ENCODE data around the gene CLASP1.

The CLASP1 gene

GRCh38 chr2:121409966-121410365 is 239.3 kb downstream of the CLASP1 start:
- H3K9me3 Mint-ChIP-seq = no peaks in the 10 kb centered on the region
- H3K27ac Mint-ChIP-seq = no peak overlapping the region

DNA sequence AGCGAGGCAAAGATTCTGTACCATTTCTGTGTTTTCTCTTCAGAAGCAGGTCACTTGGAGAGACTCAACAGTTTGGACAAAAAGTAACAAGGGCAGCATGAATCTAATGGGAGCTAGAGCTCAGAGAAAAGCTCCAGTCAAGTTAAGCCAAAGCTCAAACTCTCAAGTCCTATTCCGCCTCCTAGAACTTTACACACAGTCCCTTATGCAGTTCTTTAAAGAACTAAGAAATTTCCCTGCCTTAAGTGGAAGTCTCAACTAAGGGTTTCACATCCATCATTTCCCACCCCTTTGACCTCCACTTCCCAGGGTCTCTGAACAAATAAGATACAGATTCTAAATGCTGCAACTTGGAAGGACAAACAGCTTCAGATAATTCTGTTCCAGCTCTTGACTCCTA is 239.9 kb downstream of the CLASP1 start:
- H3K4me3 Mint-ChIP-seq = no peak overlapping the region
- DNase-seq (no peak), ATAC-seq (replicated peaks) (no peak)
- H3K4me1 Mint-ChIP-seq = peaks cover 0 to 1% of the 10 kb centered on the region in 2 donors
- H3K27ac Mint-ChIP-seq = peak overlapping the region; percentile 6
- H3K9me3 Mint-ChIP-seq = no peaks in the 10 kb centered on the region
- H3K27me3 Mint-ChIP-seq = no peaks in the 10 kb centered on the region
- peaks cover 16 to 51% of the 10 kb centered on the region in 2 donors for H3K36me3 Mint-ChIP-seq

More at GRCh38 chr2:121409966-121410365, 239.3 kb downstream of the CLASP1 start:
- Mint-ChIP-seq H3K27me3 (no peaks in the 10 kb centered on the region), H3K4me3 (no peak overlapping the region), H3K36me3 (peaks cover 15 to 53% of the 10 kb centered on the region in 2 donors), H3K4me1 (peaks cover 0 to 1% of the 10 kb centered on the region in 2 donors)
- ATAC-seq (replicated peaks) = no peak
- no peak for DNase-seq

GRCh38 chr2:121408641-121409040 is 240.6 kb downstream of the CLASP1 start:
- H3K27ac Mint-ChIP-seq = no peak overlapping the region
- peaks cover 17 to 49% of the 10 kb centered on the region in 2 donors for H3K36me3 Mint-ChIP-seq
- H3K4me3 Mint-ChIP-seq = no peak overlapping the region
- H3K27me3 Mint-ChIP-seq = no peaks in the 10 kb centered on the region
- H3K4me1 Mint-ChIP-seq = peaks cover 0 to 1% of the 10 kb centered on the region in 2 donors
- ATAC-seq (replicated peaks) = no peak
- H3K9me3 Mint-ChIP-seq = no peaks in the 10 kb centered on the region
- DNase-seq = no peak

GRCh38 chr2:121405233-121405632 is 244.0 kb downstream of the CLASP1 start:
- Mint-ChIP-seq H3K27me3 (no peaks in the 10 kb centered on the region), H3K4me3 (no peak overlapping the region), H3K36me3 (peaks cover 24 to 61% of the 10 kb centered on the region in 2 donors), H3K27ac (no peak overlapping the region), H3K9me3 (no peaks in the 10 kb centered on the region), H3K4me1 (peaks cover 0 to 2% of the 10 kb centered on the region in 2 donors)
- ATAC-seq (replicated peaks) (no peak), DNase-seq (no peak)

DNA sequence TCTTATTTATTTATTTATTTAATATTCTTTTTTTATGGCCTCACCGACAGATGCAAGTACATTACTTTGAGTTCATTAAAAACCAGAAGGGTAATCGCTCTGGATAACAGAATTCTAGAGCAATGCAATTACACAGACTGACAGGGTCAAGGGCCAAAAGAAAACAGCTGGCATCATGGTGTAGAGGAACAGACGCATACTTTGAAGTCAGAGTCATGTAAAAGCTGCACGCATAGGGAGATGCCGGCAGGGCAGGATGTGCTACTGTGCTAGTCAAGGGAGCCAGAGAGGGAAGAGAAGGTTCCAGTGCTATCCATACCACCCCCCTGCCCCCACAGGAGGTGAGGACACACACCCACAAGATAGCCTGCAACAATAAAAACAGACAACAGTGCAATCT is 249.1 kb downstream of the CLASP1 start:
- ATAC-seq (replicated peaks) (no peak), DNase-seq (no peak)
- Mint-ChIP-seq H3K27ac (no peak overlapping the region), H3K27me3 (no peaks in the 10 kb centered on the region), H3K4me3 (no peak overlapping the region), H3K4me1 (peaks cover 0 to 1% of the 10 kb centered on the region in 2 donors), H3K36me3 (peaks cover 25 to 60% of the 10 kb centered on the region in 2 donors), H3K9me3 (no peaks in the 10 kb centered on the region)

GRCh38 chr2:121398853-121399252 is 250.4 kb downstream of the CLASP1 start:
- Mint-ChIP-seq H3K27me3 (no peaks in the 10 kb centered on the region), H3K4me1 (peaks cover 0 to 1% of the 10 kb centered on the region in 2 donors), H3K36me3 (peaks cover 30 to 64% of the 10 kb centered on the region in 2 donors), H3K4me3 (no peak overlapping the region), H3K27ac (no peak overlapping the region), H3K9me3 (no peaks in the 10 kb centered on the region)
- no peak for DNase-seq
- no peak for ATAC-seq (replicated peaks)

DNA sequence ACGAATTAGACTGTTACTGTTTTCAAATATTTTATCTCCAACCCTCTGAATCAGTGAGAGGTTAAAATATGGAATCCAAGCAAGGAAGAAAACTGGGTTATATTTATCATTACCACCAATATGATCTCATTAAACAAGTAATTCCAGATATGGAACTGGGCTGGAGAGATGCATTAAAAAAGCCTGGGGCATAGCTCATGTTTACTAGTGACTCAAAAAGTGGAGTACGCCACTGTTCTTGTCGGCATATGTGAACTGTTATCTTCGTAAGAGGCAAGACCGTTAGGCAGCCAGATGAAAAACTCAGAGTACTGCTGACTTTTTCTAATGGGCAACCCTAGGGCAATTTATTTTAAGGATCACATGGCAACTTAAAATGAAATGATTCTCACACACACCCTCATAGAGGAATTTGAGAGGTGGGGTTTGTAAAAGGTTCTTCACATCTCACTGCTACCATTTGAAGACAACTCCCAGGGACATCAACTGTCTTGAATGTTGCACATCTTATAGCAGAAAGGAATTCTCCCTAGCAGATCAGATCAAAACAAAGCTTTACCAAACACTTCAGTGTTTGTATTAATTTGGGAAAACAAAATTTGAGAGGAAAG is 259.1 kb downstream of the CLASP1 start:
- Mint-ChIP-seq H3K9me3 (no peaks in the 10 kb centered on the region), H3K4me3 (no peak overlapping the region), H3K4me1 (no peaks in the 10 kb centered on the region), H3K27me3 (no peaks in the 10 kb centered on the region), H3K27ac (peak overlapping the region; percentile 9), H3K36me3 (peaks cover 30 to 44% of the 10 kb centered on the region in 2 donors)
- DNase-seq = no peak
- no peak for ATAC-seq (replicated peaks)

- no peak for ATAC-seq (replicated peaks)
- H3K27ac Mint-ChIP-seq = no peak overlapping the region
- H3K4me3 Mint-ChIP-seq = no peak overlapping the region
- no peaks in the 10 kb centered on the region for H3K27me3 Mint-ChIP-seq
- H3K4me1 Mint-ChIP-seq = peaks cover 0 to under 1% of the 10 kb centered on the region in 2 donors
- H3K9me3 Mint-ChIP-seq = no peaks in the 10 kb centered on the region
- no peak for DNase-seq
- peaks cover 26 to 34% of the 10 kb centered on the region in 2 donors for H3K36me3 Mint-ChIP-seq
Measured at GRCh38 chr2:121388371-121388770, 260.9 kb downstream of the CLASP1 start.

GRCh38 chr2:121387591-121388325 is 261.5 kb downstream of the CLASP1 start:
- DNase-seq = no peak
- Mint-ChIP-seq H3K27me3 (no peaks in the 10 kb centered on the region), H3K9me3 (no peaks in the 10 kb centered on the region), H3K4me1 (peaks cover 4 to 7% of the 10 kb centered on the region in 2 donors), H3K27ac (no peak overlapping the region), H3K36me3 (peaks cover 31 to 36% of the 10 kb centered on the region in 2 donors), H3K4me3 (no peak overlapping the region)
- no peak for ATAC-seq (replicated peaks)

DNA sequence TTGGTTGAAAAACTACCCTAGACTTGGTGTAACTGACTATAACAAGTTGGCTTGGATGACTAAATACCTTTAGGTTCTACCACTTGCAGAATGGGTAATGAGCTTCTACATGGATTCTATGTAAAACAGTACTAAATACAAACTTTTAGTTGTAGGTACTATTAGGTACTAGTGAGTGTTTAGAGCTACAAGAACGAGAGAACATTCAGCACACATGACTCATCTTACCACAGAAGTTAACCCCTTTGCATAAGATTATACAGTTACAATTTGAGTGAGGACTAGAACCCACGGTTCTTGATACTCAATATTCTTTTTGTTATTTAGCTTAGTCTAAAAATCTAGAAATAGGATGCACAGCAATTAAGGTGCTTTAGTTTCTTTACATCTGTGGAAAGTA is 262.6 kb downstream of the CLASP1 start:
- no peak for DNase-seq
- Mint-ChIP-seq H3K27me3 (no peaks in the 10 kb centered on the region), H3K9me3 (no peaks in the 10 kb centered on the region), H3K36me3 (peaks cover 36 to 44% of the 10 kb centered on the region in 2 donors), H3K4me1 (peaks cover 4 to 8% of the 10 kb centered on the region in 2 donors), H3K4me3 (no peak overlapping the region), H3K27ac (no peak overlapping the region)
- ATAC-seq (replicated peaks) = no peak

GRCh38 chr2:121386102-121386501 is 263.2 kb downstream of the CLASP1 start:
- H3K9me3 Mint-ChIP-seq = no peaks in the 10 kb centered on the region
- H3K27ac Mint-ChIP-seq = no peak overlapping the region
- peaks cover 4 to 8% of the 10 kb centered on the region in 2 donors for H3K4me1 Mint-ChIP-seq
- no peaks in the 10 kb centered on the region for H3K27me3 Mint-ChIP-seq
- H3K36me3 Mint-ChIP-seq = peaks cover 39 to 45% of the 10 kb centered on the region in 2 donors
- no peak for ATAC-seq (replicated peaks)
- H3K4me3 Mint-ChIP-seq = no peak overlapping the region
- no peak for DNase-seq

DNA sequence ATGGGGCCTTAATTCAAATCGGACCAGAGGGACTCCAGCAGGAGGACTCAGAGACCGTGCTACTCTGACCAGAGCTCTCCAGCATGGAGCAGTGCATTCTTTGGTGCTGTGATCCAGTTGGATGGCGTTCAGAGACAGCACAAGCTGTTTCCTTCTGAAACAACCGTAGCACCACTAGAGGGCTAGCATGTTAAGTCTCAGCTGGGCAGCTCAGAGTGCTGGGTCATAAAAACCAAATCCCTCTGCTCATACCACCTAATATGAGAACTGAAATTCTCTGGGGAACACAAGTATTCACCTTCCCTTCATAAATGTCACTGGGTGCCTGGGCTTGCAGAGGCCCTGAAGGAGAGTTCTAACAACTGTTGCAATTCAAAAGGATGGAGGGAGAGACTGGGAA is 266.5 kb downstream of the CLASP1 start:
- no peak overlapping the region for H3K4me3 Mint-ChIP-seq
- H3K36me3 Mint-ChIP-seq = peaks cover 57 to 68% of the 10 kb centered on the region in 2 donors
- H3K27me3 Mint-ChIP-seq = no peaks in the 10 kb centered on the region
- DNase-seq (no peak), ATAC-seq (replicated peaks) (peak; percentile 92 to 93)
- H3K4me1 Mint-ChIP-seq = peaks cover 4 to 8% of the 10 kb centered on the region in 2 donors
- no peak overlapping the region for H3K27ac Mint-ChIP-seq
- H3K9me3 Mint-ChIP-seq = no peaks in the 10 kb centered on the region

DNA sequence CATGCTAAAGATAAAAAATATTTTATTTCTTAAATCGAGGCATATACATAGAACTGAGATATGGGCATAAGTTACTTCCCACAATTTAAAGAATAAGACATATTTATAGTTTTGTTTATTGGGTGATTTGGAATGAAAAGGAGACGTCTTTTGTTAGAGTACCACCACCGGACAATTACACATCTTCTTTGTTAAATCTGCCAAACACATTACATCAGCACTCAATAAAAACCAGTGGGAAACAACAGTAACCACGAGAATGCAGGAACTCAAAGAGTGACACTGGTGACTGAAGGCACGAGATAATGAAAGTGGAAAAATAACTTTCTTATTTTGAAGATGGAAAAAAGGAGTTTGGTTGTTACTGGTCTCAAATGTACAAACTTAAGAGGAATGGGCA is 271.6 kb downstream of the CLASP1 start:
- no peak for ATAC-seq (replicated peaks)
- H3K27me3 Mint-ChIP-seq = no peaks in the 10 kb centered on the region
- no peak for DNase-seq
- peaks cover 76 to 90% of the 10 kb centered on the region in 2 donors for H3K36me3 Mint-ChIP-seq
- H3K9me3 Mint-ChIP-seq = peaks cover 0 to 8% of the 10 kb centered on the region in 2 donors
- no peak overlapping the region for H3K27ac Mint-ChIP-seq
- peaks cover 2 to 9% of the 10 kb centered on the region in 2 donors for H3K4me1 Mint-ChIP-seq
- no peak overlapping the region for H3K4me3 Mint-ChIP-seq

DNA sequence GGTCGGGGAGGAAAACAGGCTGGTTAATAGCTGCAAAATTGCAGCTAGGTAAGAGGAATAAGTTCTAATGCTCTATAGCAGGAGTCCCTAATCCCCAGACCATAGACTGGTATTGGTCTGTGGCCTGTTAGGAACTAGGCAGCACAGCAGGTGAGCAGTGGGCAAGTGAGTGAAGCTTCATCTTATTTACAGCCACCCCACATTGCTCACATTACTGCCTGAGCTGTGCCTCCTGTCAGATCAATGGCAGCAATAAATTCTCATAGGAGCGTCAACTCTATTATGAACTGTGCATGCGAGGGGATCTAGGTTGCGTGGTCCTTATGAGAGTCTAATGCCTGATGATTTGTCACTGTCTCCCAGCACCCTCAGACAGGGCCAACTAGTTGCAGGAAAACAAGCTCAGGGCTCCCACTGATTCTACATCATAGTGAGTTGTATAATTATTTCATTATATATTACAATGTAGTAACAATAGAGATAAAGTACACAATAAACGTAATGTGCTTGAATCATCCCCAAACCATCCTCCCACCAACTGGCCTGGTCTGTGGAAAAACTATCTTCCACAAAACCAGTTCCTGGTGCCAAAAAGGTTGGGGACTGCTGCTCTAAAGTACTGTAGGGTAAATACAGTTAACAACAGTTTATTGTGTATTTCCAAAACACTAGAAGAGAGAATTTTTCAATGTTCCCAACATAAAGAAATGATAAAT is 272.6 kb downstream of the CLASP1 start:
- H3K4me3 Mint-ChIP-seq = no peak overlapping the region
- DNase-seq = no peak
- H3K9me3 Mint-ChIP-seq = peaks cover 0 to 8% of the 10 kb centered on the region in 2 donors
- H3K4me1 Mint-ChIP-seq = peaks cover 3 to 9% of the 10 kb centered on the region in 2 donors
- H3K27ac Mint-ChIP-seq = no peak overlapping the region
- no peaks in the 10 kb centered on the region for H3K27me3 Mint-ChIP-seq
- ATAC-seq (replicated peaks) = no peak
- peaks cover 71 to 90% of the 10 kb centered on the region in 2 donors for H3K36me3 Mint-ChIP-seq

All from stimulated activated naive B cell treated with anti-CD40 and anti-IgM and Interleukin-4, amounts not matched to agents 10 μg/mL and 1 μg/mL and 100 μg/mL, for 72 hours (primary cell).